Measurements from ENCODE around the gene TOM1. TPM values are rescaled to one million over a fixed set of nuclear protein-coding genes. Genes with fewer than 3 reads are reported as not detected.

Gene TOM1
- total RNA-seq, 2 donors from 2014 or later = 108 TPM

DNA sequence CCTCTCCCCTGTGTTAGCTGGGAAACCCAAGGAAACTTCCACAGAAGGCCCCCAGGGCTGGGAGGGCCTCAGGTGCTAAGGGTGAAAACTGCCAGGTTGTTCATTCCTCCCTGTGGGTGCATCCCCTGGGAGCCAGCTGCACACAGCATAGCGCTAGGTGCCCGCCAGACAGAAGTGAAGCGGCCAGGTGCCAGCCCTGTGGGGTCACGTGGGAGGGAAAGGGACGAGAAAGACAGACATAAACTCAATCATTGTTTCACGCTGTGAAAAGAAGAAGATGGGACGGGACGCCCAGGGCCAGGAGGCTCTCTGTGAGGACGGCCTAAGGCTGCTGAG lies 49.6 kb downstream of the TOM1 start:
- Histone ChIP-seq H3K27ac (peak overlapping the region in 1 of 2 donors; percentile 90), H3K4me1 (peaks cover 0 to 33% of the 10 kb centered on the region in 2 donors), H3K9me3 (no peaks in the 10 kb centered on the region), H3K27me3 (no peaks in the 10 kb centered on the region), H3K36me3 (peaks cover 35% of the 10 kb centered on the region), H3K4me3 (no peak overlapping the region)
- TF ChIP-seq, protein P1, sequence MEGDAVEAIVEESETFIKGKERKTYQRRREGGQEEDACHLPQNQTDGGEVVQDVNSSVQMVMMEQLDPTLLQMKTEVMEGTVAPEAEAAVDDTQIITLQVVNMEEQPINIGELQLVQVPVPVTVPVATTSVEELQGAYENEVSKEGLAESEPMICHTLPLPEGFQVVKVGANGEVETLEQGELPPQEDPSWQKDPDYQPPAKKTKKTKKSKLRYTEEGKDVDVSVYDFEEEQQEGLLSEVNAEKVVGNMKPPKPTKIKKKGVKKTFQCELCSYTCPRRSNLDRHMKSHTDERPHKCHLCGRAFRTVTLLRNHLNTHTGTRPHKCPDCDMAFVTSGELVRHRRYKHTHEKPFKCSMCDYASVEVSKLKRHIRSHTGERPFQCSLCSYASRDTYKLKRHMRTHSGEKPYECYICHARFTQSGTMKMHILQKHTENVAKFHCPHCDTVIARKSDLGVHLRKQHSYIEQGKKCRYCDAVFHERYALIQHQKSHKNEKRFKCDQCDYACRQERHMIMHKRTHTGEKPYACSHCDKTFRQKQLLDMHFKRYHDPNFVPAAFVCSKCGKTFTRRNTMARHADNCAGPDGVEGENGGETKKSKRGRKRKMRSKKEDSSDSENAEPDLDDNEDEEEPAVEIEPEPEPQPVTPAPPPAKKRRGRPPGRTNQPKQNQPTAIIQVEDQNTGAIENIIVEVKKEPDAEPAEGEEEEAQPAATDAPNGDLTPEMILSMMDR (IDR thresholded peaks at IDR 0.05) = no peak
- DNase-seq (ENCODE audit: low spot score) = no peak

DNA sequence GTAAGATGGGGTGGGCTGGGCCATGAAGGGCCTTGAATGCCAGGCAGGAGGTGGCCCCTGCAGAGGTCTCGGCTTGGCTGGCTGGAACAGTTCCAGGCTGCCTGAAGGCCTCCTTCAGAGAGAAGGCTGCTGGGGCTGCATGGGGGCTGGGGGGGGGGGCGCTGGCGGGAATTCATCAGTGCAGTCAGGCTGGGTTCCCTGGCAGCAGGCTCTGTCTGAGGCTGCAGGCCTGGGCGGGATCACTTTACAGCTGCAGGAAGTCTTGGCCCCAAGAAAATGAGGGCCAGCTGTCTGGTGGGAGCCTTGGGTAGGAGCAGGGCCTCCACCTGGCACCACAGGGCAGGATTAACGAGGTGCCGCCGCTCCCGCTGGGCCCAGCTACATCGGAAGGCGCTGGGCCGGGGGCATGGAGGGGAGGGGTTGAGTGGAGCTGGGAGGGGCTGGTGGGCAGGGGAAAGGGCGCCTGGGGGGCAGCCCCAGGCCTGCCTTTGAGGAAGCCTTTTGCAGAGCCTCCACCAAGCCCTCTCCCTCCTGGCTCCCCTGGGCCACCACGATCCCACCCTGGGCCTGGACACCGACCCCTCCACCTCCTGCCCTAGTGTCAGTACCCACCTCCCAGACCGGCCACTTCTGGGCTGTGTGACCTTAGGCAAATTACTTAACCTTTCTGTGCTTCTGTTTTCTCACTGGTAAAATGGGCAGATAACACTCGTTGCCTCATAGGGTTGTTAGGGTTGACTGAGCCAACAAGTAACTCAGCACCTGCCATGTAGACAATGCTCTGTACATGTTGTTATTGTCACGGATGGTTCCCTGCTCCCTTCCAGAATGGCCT lies 50.2 kb downstream of the TOM1 start:
- Histone ChIP-seq H3K9me3 (no peaks in the 10 kb centered on the region), H3K4me1 (peaks cover 0 to 33% of the 10 kb centered on the region in 2 donors), H3K4me3 (no peak overlapping the region), H3K36me3 (peaks cover 30% of the 10 kb centered on the region), H3K27me3 (no peaks in the 10 kb centered on the region), H3K27ac (peak overlapping the region; percentile 80 to 90)
- DNase-seq (ENCODE audit: low spot score) = no peak
- TF ChIP-seq, protein P1 (IDR thresholded peaks at IDR 0.05) = no peak

DNA sequence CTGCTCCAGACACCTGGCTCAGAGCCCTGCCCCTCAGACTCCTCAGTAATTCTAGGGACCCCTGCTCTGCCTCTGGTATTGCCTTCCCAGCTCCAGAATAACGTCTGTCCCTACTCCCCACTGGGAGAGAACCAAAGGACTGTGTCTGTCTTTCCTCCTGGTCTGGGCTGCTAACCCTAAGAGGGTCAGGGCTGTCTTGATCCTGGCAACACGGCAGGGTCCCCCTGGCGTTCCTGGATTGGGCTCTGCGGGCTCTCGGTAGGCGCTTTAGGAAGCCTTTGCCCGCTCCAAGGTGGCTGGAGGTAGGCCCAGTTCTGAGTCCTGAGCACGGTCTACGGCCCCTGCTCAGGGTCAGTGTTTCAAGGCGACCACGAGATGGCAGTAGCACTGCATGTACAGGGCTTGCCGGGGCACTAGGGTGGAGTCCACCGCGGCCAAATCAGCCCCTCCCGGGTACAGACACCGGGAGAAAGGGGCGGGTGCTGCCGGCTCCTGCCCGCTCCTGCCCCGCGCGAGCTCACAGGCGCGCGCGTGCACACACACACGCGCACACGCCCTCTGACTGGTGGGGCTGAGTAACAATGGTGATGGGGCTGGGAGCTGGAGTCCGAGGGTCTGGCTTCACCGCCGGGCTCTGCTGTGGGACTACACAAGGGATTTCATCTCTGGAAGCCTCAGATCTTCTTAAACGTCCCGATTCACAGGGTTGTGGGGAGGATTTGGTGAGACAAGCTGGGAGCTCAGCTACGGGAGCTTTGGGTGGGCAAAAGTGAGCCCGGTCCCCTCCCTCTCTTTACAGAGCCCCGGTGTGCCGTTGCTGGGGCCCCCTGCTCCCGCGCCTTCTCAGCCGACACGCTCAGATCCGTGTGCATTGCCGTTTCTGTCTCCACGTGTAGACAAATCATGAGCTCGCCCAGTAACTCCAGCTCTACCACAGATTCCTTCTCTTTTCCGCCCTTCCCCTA lies 51.1 kb downstream of the TOM1 start:
- Histone ChIP-seq H3K4me1 (peaks cover 0 to 33% of the 10 kb centered on the region in 2 donors), H3K36me3 (peaks cover 25% of the 10 kb centered on the region), H3K27ac (peak overlapping the region; percentile 80 to 90), H3K9me3 (no peaks in the 10 kb centered on the region), H3K27me3 (no peaks in the 10 kb centered on the region), H3K4me3 (peak overlapping the region; percentile 28 to 59)
- TF ChIP-seq, protein P1 (IDR thresholded peaks at IDR 0.05) = peak; percentile 70 to 93
- DNase-seq (ENCODE audit: low spot score) = peak; percentile 95

DNA sequence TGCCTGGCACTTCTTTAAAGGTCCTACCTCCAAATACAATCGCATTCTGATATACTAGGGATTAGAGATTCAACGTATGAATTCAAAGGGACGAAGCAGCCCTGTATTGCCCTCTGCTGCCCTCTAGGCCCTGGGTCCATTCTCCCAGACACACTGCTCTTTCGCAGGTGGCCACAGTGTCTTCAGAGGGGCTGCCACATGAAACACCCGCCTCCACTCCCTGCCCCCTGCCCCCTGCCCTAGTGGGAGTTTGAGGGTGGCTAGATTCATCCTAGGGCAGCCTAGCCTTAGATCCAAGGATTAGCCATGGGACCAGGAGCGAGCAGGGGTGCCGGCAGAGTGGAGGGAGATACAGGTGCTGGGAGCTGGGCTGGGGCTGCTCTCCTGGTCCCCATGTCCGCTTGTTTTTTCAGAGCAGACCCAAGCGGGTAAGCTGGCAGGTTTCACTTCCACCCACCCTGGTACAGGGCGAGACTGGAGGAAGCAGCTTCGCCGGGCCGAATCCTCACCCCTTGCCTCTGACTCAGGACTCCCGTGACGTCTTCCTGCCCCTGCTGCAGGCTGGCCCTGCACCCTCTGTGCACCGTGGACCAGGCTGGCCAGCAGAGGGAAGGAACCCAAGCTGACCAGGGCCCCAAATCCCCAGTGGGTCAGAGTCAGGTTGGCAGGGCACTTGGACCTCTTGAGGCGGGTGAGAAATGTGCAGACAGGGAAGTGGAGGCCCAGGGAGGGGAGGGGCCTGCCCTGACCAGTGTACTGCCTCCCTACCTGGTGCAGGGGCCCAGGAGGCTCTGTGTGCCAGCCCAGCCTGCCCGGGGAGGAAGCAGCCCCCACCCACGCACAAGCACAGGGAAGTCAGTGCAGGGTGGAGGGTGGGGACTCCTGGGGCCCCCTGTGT lies 52.8 kb downstream of the TOM1 start:
- Histone ChIP-seq H3K4me3 (no peak overlapping the region), H3K27ac (peak overlapping the region; percentile 80 to 90)
- TF ChIP-seq, protein P1 (IDR thresholded peaks at IDR 0.05) = peak in 1 of 2 donors; percentile 39

DNA sequence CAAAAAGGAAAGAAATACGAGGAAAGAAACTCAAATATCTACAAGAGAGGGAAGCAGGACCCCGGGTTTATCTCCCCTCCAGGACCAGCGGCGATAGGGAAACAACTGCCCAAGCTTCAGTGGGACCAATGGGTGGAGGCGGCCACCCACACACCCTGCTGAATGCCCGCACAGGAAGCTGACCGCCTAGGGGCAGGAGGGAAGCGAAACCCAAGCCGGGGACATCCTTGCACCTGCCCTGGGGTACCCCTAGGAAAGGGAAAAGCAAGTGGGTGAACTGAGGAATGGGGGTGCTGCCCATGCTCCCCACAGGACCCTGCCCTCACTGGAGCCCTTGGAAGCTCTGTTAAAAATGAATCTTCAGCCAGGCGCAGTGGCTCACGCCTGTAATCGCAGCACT lies 53.6 kb downstream of the TOM1 start:
- TF ChIP-seq, protein P1 (IDR thresholded peaks at IDR 0.05) = no peak
- Histone ChIP-seq H3K9me3 (no peaks in the 10 kb centered on the region), H3K36me3 (peaks cover under 1% of the 10 kb centered on the region), H3K4me1 (peaks cover 0 to 33% of the 10 kb centered on the region in 2 donors), H3K4me3 (no peak overlapping the region), H3K27ac (peak overlapping the region; percentile 21 to 90), H3K27me3 (no peaks in the 10 kb centered on the region)
- DNase-seq (ENCODE audit: low spot score) = no peak

More for the DNA sequence above, 52.8 kb downstream of the TOM1 start:
- no peaks in the 10 kb centered on the region for H3K27me3 ChIP-seq
- H3K4me1 ChIP-seq = peaks cover 0 to 33% of the 10 kb centered on the region in 2 donors
- peaks cover 9% of the 10 kb centered on the region for H3K36me3 ChIP-seq
- H3K9me3 ChIP-seq = no peaks in the 10 kb centered on the region
- peak; percentile 79 for DNase-seq (ENCODE audit: low spot score)

Data from right atrium auricular region (tissue), 2 donors.